DMS 273 (cell line): Measurements from ENCODE around the gene RAET1L.
"Not testable (repeated sequence)": the region's sequence is repeated elsewhere in the genome, so short reads cannot be mapped to it uniquely, and the experiment has no call there.

Source experiments
- DNase-seq: peaks from one replicate; lab custom pipeline; 2025; ENCODE audit not compliant: unreplicated experiment; lab: John Stamatoyannopoulos, UW

The RAET1L gene

DNA sequence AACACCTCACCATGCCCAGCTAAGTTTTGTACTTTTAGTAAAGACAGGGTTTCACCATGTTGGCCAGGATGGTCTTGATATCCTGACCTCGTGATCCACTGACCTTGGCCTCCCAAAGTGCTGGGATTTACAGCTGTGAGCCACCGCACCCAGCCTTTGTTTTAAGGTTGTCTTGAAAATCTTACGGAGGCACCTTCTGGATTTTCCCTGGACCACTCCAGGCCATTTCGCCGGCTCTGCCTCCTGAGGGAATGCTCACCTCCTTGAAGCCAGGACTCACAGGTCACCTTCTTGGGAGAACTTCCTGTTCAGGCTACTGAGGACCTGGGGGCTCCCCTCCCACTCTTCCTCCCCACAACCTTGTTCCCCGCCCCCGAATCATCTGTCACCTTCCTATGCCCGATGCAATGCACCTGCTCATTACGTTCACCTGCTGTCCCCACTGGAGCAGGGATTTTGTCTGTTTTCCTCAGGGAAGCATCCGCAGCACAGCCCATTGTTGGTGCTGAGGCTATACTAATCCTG is 19.4 kb upstream of the RAET1L start:
- no peak for DNase-seq

DNA sequence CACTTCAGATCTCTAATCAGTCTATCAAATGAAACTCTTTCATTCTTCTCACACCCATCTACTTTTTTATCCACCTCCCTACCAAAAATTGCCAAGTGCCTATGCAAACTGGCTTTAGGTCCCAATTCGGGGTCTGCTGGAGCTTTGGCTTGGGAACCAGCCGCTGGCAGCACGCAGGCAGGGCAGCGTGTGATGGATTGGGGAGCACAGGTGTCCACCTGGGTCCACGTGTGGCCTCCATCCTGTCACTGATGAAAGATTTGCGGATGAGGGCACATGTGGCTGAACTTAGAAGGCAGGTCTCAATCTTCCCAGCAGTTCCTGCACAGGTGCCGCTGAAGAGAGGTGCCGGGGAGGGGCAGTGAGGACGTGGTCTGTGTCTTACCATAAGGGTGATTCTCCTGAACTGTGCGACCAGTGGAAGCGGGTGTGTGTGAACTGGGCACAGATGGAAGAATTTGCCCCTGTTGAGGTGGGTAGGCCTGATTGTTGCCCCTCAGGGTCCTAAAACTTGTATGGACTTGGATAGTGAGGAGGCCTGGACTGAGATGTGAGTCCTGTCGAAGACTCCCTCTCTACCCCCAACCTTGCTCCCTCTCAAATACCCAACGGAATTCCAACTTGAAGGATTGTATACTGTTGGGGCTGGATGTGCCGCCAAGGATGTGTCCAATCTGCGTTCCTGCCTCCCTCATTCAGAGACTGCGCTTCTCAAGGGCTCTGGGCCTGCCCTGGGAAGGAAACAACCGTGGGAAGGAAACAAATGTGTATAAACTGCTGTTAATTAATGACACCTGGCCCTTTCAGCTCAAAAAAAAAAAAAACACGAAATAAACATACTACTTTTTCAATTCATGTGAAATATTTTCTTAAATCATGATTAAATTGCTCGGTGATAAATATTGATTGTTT is 18.4 kb upstream of the RAET1L start:
- no peak for DNase-seq

DNA sequence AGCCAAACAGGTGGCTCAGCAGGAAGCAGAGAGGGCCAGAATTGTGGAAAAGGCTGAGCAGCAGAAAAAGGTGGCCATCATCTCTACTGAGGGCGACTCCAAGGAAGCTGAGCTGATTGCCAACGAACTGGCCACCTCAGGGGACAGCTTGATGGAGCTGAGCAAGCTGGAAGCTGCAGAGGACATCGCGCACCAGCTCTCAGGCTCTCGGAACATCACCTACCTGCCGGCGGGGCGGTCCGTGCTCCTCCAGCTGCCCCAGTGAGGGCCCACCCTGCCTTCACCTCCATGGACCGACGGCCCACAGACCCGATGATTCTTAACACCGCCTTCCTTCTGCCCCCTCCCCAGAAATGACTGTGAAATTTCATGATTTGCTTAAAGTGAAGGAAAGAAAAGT is 17.8 kb upstream of the RAET1L start:
- no peak for DNase-seq

DNA sequence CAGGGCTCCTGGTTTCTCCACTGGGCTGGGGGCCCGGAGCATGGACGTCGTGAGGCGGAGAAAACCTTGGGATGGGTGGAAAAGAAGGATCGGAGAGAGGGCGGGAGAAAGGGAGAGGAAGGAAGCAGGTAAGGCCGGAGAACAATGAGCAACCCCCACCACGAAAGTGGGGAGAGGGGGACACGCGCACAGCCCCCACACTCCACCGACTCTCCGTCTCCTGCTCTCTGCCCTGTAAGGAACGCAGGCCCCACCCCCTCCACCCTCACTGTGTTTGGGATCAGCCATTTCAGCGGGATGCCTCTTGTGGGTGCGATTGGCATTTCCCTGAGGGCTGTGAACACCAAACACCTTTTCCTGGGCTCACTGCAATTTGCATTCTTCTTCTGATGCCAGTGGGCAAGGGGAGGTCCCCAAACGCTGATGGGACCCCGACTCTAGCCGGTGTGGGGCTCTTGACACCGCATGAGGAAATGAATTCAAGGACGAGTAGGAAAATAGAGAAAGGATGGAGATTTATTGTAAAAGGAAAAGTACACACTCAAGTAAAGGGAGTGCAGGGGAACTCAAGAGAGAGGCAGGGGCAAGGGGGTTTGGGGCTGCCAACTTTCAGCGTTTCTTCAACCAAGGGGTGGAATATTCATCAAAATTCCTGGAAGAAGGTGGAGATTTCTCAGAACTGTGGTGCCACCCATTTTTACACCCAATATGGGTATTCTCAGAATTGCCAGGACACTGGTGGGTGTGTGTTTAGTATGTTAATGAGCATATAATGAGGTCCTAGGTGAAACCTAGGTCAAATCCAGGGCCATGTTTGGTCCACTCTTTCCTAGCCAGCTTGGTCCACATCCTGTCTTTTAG is 13.1 kb upstream of the RAET1L start:
- peak; percentile 19 for DNase-seq

DNA sequence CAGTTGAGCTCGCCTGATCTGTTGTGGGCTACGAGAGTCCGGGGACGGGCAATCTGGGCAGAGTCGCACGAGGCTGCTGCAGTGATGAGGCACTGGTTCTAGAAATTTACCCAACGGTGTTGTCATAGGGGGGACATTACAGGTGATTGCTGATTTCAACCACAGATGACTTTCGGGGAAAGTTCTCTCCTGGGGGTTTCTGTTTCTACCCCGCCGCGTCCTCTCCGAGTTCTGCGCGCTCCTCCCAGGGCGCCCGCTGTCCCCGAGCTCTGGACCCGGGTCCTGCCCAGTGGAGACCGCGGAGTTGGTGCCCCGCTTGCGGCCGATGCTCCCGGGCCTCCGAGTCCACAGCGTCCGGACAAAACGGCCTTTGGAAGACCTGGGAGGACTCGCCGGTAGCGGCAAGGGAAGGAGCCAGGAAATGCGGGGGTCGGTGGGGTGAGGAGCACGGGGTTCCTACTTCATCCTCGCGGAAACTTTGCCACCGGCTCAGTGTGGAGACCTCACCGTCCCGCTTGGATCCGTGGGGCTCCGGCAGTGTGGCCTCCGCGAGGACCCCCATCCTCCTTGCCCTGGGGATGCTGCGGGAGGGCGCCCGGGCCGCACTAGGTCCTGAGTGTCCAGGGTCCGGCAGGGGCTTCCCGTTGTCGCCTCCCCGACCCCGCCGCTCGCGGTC is 12.3 kb upstream of the RAET1L start:
- no peak for DNase-seq

DNA sequence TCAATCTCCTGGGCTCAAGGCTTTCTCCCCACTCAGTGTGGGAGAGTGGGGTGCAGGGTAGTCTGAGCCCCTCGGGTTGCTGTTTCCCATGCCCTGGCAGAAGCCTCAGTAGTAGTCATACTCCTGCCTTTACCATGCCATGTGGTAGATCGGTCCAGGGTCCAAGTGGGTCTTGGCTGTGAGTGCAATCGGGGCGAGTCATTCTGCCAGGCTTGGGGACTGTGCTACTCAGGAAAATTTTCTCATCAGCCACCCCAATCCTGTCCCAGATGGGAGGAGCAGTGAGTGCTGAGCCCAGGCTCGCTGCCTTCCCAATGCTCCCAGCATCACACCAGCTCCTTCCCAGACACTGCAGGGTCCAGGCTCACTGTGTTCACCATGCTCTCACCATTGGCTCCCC is 10.7 kb upstream of the RAET1L start:
- DNase-seq, result no peak

DNA sequence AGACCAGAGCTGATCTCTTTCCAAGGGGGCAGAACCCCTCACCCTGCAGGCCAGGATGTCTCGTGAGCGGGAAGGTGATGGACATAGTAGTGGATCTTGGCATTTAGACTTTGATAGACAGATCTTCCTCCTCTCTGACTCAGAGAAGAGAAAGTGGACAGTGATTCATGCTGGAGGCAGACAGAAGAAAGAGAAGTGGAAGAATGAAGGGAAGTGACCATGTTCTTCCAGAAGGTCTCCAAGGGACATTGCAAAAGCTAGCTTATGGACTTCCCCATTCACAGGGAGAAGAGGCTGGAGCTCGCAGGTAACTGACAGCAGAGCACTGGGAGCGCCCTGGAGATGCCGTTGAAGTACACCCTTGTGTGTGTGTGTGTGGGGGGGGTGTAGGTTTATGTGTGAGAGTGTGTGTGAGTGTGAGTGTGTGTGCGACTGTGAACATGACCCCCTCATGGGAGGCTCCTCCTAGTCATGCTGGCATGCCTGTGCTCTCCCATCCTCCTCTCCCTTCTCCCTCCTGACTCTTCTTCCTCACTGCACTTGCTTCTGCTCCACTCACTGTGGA is 8.0 kb upstream of the RAET1L start:
- DNase-seq, result no peak

DNA sequence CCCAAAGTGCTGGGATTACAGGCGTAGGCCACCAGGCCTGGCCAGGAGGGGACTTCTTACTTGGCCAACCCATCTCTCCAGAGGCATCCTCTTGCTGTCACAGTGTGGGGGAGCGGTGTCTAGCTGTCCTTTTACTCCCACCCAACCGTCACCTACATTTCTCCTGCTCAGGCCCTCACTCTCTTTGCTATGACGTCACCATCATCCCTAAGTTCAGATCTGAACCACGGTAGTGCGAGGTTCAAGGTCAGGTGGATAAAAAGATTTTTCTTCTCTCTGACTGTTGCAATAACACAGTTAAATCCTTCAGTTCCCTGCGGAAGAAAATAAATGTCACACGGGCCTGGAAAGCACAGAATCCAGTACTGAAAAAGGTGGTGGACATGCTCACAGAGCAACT is 7.3 kb upstream of the RAET1L start:
- no peak for DNase-seq

DNA sequence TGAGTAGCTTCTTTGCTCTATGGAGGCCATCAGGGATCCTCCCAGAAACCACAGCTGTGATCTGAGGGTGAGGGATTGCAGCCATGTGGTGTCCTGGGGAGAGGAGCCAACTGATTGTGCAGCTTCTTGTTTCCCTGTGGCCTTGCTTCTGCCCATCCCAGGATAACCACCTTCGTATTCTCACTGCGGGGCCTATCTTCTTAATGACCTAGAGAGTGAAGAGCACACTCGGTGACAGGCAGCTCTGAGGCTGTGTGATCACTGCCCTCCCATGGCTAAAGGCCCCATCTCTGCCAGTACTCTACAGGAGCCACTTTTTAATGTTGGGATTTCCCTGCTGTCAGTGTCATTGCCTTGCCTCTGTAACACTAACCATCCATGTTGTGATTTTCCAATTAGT is 5.3 kb upstream of the RAET1L start:
- DNase-seq, result no peak

DNA sequence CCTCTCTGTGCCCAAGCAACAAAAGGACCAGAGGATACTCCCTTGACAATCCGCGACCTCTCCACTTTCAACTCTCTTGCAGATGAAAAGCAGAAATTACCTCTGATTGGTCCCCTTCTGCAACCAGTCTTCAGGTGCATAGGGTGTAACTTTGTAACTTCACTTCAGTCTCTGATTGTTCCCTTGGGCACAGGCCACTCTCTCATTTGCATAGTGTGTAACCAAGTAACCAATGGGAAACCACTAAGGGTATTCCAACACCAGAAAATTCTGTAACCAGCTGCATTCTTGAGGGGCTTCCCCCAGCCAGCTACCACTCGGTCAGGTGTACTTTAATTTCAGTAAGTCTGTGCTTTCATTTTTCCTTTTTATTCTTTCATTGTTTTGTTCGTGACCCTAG is 4.4 kb upstream of the RAET1L start:
- no peak for DNase-seq

DNA sequence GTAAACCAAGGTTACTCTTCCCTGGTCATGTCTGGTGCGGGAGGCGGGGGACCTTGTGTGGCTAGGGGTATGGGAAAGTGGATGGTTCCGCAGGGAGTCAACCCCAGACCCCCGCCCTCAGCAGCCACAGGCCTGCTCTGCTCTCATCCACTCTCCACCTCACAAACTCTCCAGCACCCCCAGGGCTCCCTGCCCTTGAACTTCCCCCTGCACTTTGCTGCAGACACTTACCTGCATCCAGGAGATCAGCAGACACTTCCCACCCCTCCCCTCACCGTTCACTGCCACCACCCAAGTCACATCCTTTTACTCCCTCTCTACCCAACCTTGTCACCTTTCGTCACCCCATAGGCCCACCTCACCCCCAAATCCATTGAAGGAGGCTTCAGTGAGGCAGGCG is 3.9 kb upstream of the RAET1L start:
- DNase-seq, result no peak

DNA sequence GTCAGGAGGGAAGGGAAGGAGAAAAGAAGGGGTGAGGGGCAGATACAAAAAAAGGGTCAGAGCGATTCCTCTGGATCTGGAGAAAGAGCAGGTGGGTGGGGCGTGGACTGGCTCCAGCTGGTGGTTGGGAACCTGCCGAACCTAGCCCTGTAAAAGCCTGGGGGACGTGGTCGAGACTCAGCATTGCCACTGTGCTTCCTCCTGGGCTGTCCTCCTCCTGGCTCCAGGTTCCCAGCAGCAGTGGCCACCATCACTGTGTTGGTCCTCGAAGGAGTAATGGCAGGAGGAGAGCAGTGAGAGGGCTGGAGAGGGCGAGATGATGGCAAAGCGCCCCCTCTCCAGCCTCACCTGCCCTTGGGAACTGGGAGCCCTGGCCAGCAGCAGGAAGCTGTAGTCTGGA is 3.5 kb upstream of the RAET1L start:
- DNase-seq, result no peak

DNA sequence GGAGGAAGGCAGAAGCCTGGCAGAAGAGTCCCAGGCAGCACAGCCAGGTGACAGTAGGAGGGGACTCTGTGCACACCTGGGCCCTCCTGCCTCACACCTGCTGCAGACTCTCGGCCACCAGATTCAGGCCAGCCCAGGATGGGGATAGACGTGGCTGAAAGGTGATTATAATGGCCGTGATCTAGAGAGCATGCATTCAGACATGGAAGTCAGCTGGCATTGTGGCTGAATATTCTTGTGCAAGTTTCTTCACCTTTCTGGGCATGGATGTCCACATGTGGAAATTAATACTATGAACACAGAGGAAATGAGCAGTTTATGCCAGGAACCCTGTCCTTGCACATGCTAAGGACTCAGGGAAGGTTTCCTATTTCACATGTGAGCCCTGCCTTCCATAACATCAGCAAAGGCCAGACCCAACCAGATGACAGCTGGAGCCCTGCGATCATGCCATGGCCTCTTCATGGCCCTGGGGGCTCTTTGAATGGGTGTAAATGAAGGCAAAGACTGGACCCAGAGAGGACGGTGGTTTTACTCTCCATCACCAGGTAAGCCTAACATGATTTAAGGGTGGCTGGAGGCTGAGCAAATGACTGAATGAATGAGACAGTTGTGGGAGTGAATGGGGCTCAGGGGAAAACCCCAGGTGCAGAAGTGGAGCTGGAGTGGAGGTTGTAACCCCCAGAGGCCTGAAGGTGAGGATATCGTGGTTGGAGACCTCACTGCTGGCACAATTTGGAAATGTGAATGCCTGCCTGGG is 2.7 kb upstream of the RAET1L start:
- DNase-seq, result no peak

DNA sequence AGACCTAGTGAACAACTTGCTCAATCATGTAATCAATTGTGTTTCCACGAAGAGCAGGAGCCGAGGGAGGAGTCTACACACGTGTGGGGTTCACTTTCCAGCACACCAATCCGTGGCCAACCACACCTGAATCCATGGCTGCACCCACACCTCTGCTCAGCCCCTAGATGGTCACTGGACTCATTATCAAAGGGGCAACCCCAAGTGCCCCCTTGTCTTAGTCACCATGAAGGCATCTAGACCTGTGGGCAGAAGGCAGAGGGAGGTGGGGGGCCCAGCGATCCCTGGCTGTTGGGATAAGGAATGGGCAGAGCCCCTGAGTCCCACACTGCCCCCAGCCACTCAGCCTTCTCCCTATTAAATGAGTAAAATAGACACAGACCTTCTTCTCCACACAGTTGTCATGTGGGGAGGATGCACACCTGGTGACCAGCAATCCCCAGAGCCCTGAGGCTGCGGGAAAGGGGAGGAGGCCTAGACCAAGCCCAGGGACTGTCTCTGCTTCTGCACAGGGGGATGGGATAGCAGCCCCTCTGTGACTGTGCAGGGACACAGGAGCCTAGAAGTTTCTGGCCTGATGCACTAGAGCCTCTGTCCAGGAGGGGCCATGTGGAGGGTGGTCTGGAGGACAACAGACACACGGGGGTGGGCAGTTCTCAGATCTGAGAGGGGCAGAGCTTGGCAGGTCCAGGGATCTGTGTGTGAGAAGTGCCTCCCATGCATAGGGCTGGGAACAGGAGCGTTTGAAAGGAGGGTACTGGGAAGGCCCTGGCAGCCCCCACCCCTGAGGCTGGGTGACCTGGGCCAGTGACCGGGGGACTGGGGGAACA is 1.9 kb upstream of the RAET1L start:
- DNase-seq, result no peak

DNA sequence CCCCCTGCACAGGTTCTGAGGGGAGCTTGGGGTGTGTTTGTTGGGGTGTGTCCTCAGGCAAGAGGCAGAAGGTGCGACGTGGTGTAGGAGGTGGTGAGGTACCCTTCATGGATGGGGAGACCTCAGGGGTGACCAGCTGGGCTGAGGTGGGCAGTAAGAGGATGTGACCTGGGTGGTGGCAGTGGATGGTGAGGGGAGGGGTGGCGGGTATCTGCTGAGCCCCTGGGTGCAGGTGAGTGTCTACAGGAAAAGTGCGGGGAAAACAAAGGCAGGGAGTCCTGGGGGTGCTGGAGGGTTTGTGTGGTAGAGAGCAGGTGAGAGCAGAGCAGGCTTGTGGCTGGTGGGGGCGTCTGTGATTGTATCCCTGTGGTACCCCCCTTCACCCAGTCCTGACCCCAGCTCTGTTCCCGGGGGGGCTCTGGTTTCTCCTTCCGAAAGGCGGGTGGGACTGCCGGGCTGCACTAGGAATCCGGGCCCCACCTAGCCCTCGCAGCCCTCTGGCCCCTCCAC is 631 bp downstream of the RAET1L start:
- no peak for DNase-seq

DNA sequence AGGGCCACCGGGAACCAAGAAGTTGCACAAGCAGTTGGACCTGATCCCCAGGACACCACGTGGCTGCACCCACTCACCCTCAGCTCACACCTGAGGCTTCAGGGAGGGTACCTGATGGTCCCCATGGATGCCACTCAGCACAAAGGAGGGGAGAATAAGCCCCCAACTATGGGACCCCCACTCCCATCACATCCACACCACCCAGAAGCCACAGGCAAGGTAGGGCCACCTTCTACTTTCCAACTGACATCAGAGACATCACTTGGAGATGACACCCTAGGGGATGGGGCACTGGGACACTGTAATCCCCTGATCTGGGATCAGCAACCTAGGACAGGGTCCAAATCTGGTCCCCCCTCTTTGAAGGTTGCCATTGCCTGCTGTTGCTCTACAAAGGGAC is 1.3 kb downstream of the RAET1L start:
- not testable (repeated sequence) for DNase-seq

DNA sequence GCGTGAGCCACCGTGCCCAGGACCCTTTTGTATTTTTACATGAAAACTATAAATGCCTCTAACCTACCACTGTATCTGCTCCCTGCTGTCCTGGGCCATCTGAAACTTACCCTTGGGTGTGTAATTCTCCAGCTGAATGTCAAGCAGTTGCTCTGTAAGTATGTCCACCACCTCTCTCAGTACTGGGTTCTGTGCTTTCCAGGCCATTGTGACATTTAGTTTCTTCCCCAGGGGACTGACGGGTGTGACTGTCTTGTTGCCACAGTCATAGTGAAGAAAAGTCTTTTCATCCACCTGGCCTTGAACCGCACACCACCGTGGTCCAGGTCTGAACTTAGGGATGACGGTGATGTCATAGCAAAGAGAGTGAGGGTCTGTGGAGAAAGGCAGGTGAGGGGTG is 3.5 kb downstream of the RAET1L start:
- not testable (repeated sequence) for DNase-seq

DNA sequence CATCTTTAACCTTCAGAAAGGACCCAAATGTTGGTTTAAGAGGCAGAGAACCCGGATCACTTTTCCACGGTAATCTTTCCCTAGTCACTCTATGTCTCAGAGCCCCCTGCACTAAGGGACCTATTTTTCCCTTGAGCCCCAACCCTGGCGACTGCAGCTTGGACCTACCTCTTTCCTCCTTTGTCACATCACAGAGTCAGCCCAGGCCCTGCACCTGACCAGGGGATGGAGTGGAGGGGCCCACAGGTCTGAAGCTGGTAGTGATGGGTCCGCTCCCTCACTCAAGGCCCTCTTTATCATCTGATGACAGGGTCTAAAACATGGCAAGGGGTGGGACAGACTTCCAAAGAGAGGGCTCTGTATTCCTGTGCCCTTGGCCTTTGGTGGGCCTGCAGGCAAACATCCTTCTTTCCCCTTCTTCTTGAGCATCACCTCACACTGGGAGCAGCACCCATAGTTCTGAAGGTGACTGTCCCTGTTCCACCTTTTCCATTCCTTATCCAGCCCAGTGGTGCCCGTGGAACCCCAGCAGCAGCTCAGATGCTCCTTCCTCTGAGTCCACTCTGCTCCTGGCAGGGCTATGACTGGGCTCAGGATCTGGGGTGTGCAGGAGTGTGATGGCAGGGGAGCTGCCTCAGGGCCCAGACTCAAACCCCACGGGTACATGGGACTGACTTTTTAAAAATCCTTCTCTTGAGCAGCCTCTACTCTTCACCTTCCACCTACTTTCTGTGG is 6.3 kb downstream of the RAET1L start:
- DNase-seq, result no peak

DNA sequence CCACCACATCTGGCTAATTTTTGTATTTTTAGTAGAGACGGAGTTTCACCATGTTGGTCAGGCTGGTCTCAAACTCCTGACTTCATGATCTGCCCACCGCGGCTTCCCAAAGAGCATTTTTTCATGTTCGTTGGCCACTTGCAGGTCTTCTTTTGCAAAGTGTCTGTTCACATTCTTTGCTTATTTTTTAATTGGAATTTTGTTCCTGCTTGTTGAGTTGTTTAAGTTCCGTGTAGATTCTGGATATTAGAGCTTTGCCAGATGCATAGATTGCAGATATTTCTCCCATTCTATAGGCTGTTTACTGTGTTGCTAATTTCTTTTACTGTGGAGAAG is 8.2 kb downstream of the RAET1L start:
- DNase-seq, result not testable (repeated sequence)
